Activated T-cell treated with anti-CD3 and anti-CD28 coated beads, Interleukin-2, amount 50 U/mL, for 72 hours (primary cell): ENCODE measurements around the gene KIF4A. TPM values are rescaled to one million over a fixed set of nuclear protein-coding genes. Genes with fewer than 3 reads are reported as not detected.
A peak's percentile ranks its signal among the peaks of the same experiment; 100 is the strongest.

Experiments
- ATAC-seq, 2 donors: fragments of 150-1000 bp; cut with Tn5 transposase; replicated peaks in 1 of 2; 2 replicates each; pipeline ENCODE4 v1.10.0; 2021; ENCODE audit warnings: moderate library complexity in 2 of 2, mild to moderate bottlenecking in 1 of 2
- DNase-seq, 2 donors: peaks; one replicate each; pipeline ENCODE4 v3.0.0; 2021 to 2022; ENCODE audit warnings: mixed read lengths in 1 of 2
- H3K27ac Mint-ChIP-seq: one replicate; pipeline ENCODE4 v1.8.0; 2022; ENCODE audit warnings: mild to moderate bottlenecking, moderate library complexity, mixed read lengths
- H3K27me3 Mint-ChIP-seq: one replicate; pipeline ENCODE4 v1.8.0; 2022; ENCODE audit warnings: low read depth, mixed read lengths
- H3K36me3 Mint-ChIP-seq, 2 donors: one replicate each; pipeline ENCODE4 v1.8.0; 2022; ENCODE audit warnings: mixed read lengths in 2 of 2, mild to moderate bottlenecking in 1 of 2; ENCODE audit not compliant: insufficient read depth in 2 of 2
- H3K4me1 Mint-ChIP-seq: one replicate; pipeline ENCODE4 v1.8.0; 2022; ENCODE audit warnings: low read depth, mixed read lengths
- H3K4me3 Mint-ChIP-seq, 2 donors: one replicate each; pipeline ENCODE4 v1.8.0; 2022; ENCODE audit warnings: mild to moderate bottlenecking in 2 of 2, mixed read lengths in 2 of 2, moderate library complexity in 2 of 2
- H3K9me3 Mint-ChIP-seq, 2 donors: one replicate each; pipeline ENCODE4 v1.8.0; 2022; ENCODE audit warnings: mixed read lengths in 2 of 2
- total RNA-seq, 2 donors: library from RNA; stranded (reverse); gene quantifications; one replicate each; pipeline ENCODE4 v1.2.3, GENCODE V29; 2022

The KIF4A gene
- total RNA-seq, 2 donors from 2014 or later: 26.4 to 28.7 TPM

GRCh38 chrX:70424801-70425200 is 134.9 kb downstream of the KIF4A start:
- Mint-ChIP-seq H3K27ac (no peak overlapping the region), H3K9me3 (no peaks in the 10 kb centered on the region), H3K36me3 (no peaks in the 10 kb centered on the region), H3K4me3 (no peak overlapping the region), H3K27me3 (peaks cover 15% of the 10 kb centered on the region), H3K4me1 (no peaks in the 10 kb centered on the region)
- ATAC-seq (no peak), DNase-seq (no peak)

GRCh38 chrX:70426286-70427278 is 136.7 kb downstream of the KIF4A start:
- H3K36me3 Mint-ChIP-seq: no peaks in the 10 kb centered on the region
- ATAC-seq (no peak), DNase-seq (no peak)
- H3K9me3 Mint-ChIP-seq: no peaks in the 10 kb centered on the region
- no peak overlapping the region for H3K27ac Mint-ChIP-seq
- peaks cover 22% of the 10 kb centered on the region for H3K27me3 Mint-ChIP-seq
- H3K4me1 Mint-ChIP-seq: no peaks in the 10 kb centered on the region
- H3K4me3 Mint-ChIP-seq: no peak overlapping the region

GRCh38 chrX:70427365-70427764 is 137.5 kb downstream of the KIF4A start:
- Mint-ChIP-seq H3K27me3 (peaks cover 22% of the 10 kb centered on the region), H3K4me1 (no peaks in the 10 kb centered on the region), H3K36me3 (no peaks in the 10 kb centered on the region), H3K27ac (no peak overlapping the region), H3K4me3 (no peak overlapping the region), H3K9me3 (no peaks in the 10 kb centered on the region)
- ATAC-seq: no peak
- DNase-seq: no peak

- no peaks in the 10 kb centered on the region for H3K36me3 Mint-ChIP-seq
- no peak for DNase-seq
- H3K27me3 Mint-ChIP-seq: peaks cover 25% of the 10 kb centered on the region
- no peaks in the 10 kb centered on the region for H3K9me3 Mint-ChIP-seq
- no peak for ATAC-seq
- H3K4me3 Mint-ChIP-seq: no peak overlapping the region
- peaks cover 12% of the 10 kb centered on the region for H3K4me1 Mint-ChIP-seq
- H3K27ac Mint-ChIP-seq: no peak overlapping the region
These were observed 139.9 kb downstream of the KIF4A start for GRCh38 chrX:70429759-70430158.

- DNase-seq (no peak), ATAC-seq (peak in 1 of 2 donors; percentile 2)
- H3K4me1 Mint-ChIP-seq: peaks cover 16% of the 10 kb centered on the region
- peak overlapping the region; percentile 90 to 93 for H3K4me3 Mint-ChIP-seq
- H3K27ac Mint-ChIP-seq: no peak overlapping the region
- peaks cover 56% of the 10 kb centered on the region for H3K27me3 Mint-ChIP-seq
- no peaks in the 10 kb centered on the region for H3K36me3 Mint-ChIP-seq
- H3K9me3 Mint-ChIP-seq: no peaks in the 10 kb centered on the region
These were observed 143.3 kb downstream of the KIF4A start for GRCh38 chrX:70432936-70433847.

GRCh38 chrX:70433848-70434351 is 144.0 kb downstream of the KIF4A start:
- H3K36me3 Mint-ChIP-seq: no peaks in the 10 kb centered on the region
- peak overlapping the region; percentile 90 to 93 for H3K4me3 Mint-ChIP-seq

GRCh38 chrX:70434352-70434866 is 144.5 kb downstream of the KIF4A start:
- Mint-ChIP-seq H3K4me3 (peak overlapping the region; percentile 90 to 93), H3K27ac (no peak overlapping the region), H3K4me1 (peaks cover 16% of the 10 kb centered on the region), H3K36me3 (no peaks in the 10 kb centered on the region), H3K27me3 (peaks cover 49% of the 10 kb centered on the region), H3K9me3 (no peaks in the 10 kb centered on the region)
- ATAC-seq (peak; percentile 65 to 70), DNase-seq (peak; percentile 53 to 54)

More at GRCh38 chrX:70433848-70434351, 144.0 kb downstream of the KIF4A start:
- peaks cover 16% of the 10 kb centered on the region for H3K4me1 Mint-ChIP-seq
- peak overlapping the region; percentile 57 for H3K27ac Mint-ChIP-seq
- H3K9me3 Mint-ChIP-seq: no peaks in the 10 kb centered on the region
- peaks cover 54% of the 10 kb centered on the region for H3K27me3 Mint-ChIP-seq
- ATAC-seq: peak; percentile 82 to 87
- peak; percentile 77 to 79 for DNase-seq

GRCh38 chrX:70434914-70435586 is 145.1 kb downstream of the KIF4A start:
- H3K36me3 Mint-ChIP-seq: no peaks in the 10 kb centered on the region
- H3K4me1 Mint-ChIP-seq: peaks cover 16% of the 10 kb centered on the region
- no peaks in the 10 kb centered on the region for H3K9me3 Mint-ChIP-seq
- DNase-seq: no peak
- no peak for ATAC-seq
- no peak overlapping the region for H3K27ac Mint-ChIP-seq
- peaks cover 48% of the 10 kb centered on the region for H3K27me3 Mint-ChIP-seq
- H3K4me3 Mint-ChIP-seq: peak overlapping the region; percentile 77 to 90

GRCh38 chrX:70436343-70436742 is 146.4 kb downstream of the KIF4A start:
- Mint-ChIP-seq H3K27me3 (peaks cover 56% of the 10 kb centered on the region), H3K36me3 (no peaks in the 10 kb centered on the region), H3K9me3 (no peaks in the 10 kb centered on the region), H3K4me3 (no peak overlapping the region), H3K27ac (no peak overlapping the region), H3K4me1 (peaks cover 16% of the 10 kb centered on the region)
- ATAC-seq: no peak
- peak in 1 of 2 donors; percentile 33 for DNase-seq

GRCh38 chrX:70437011-70437410 is 147.1 kb downstream of the KIF4A start:
- Mint-ChIP-seq H3K36me3 (no peaks in the 10 kb centered on the region), H3K4me1 (peaks cover 16% of the 10 kb centered on the region), H3K27ac (no peak overlapping the region), H3K9me3 (no peaks in the 10 kb centered on the region), H3K27me3 (peaks cover 62% of the 10 kb centered on the region), H3K4me3 (no peak overlapping the region)
- no peak for DNase-seq
- ATAC-seq: no peak

GRCh38 chrX:70437921-70438665 is 148.2 kb downstream of the KIF4A start:
- Mint-ChIP-seq H3K4me3 (no peak overlapping the region), H3K27ac (no peak overlapping the region), H3K4me1 (peaks cover 14% of the 10 kb centered on the region), H3K36me3 (no peaks in the 10 kb centered on the region), H3K27me3 (peaks cover 72% of the 10 kb centered on the region), H3K9me3 (no peaks in the 10 kb centered on the region)
- DNase-seq (no peak), ATAC-seq (no peak)

GRCh38 chrX:70439016-70439415 is 149.1 kb downstream of the KIF4A start:
- ATAC-seq (peak; percentile 61 to 65), DNase-seq (no peak)
- Mint-ChIP-seq H3K36me3 (no peaks in the 10 kb centered on the region), H3K4me3 (no peak overlapping the region), H3K4me1 (peaks cover 6% of the 10 kb centered on the region), H3K9me3 (no peaks in the 10 kb centered on the region), H3K27ac (no peak overlapping the region), H3K27me3 (peaks cover 77% of the 10 kb centered on the region)
